Caco-2 (cell line): ENCODE measurements around the gene SH3BP5. TPM values are rescaled to one million over a fixed set of nuclear protein-coding genes. Genes with fewer than 3 reads are reported as not detected.

ENCODE experiments used
- BruUV-seq: library from RNA; stranded (reverse); fragments of 400-500 nt; replicated peaks from 2 replicates; lab custom pipeline; 2021; lab: Mats Ljungman, UMichigan
- CTCF ChIA-PET: fragments of 300-600 bp; sonication (Branson Sonifier 250); formaldehyde crosslinking; loops from one replicate; lab custom pipeline; 2022; ENCODE audit warnings: antibody characterized with exemption; lab: Charles Lee
- POLR2A ChIA-PET: fragments of 300-600 bp; sonication (Branson Sonifier 250); formaldehyde crosslinking; loops from one replicate; lab custom pipeline; 2022; ENCODE audit warnings: antibody characterized with exemption; lab: Charles Lee
- DNase-seq, 2 experiments: peaks; one replicate each; pipeline versions ENCODE4 v3.0.0 to v3.0.0-alpha.2; 2020 to 2022
- H3K27me3 ChIP-seq: replicated peaks from 2 replicates; pipeline ENCODE4 v1.6.0; 2011; ENCODE audit warnings: low read length; ENCODE audit not compliant: control insufficient read depth, insufficient read depth
- H3K36me3 ChIP-seq: 2 replicates; pipeline ENCODE4 v1.5.1; 2011; ENCODE audit warnings: low read length; ENCODE audit not compliant: control insufficient read depth, insufficient read depth
- H3K4me1 ChIP-seq: fragments of 250-450 bp; sonication (Bioruptor Pico); 2 replicates; pipeline ENCODE4 v1.5.1; 2020; ENCODE audit warnings: mild to moderate bottlenecking
- H3K4me3 ChIP-seq: 2 replicates; pipeline ENCODE4 v1.5.1; 2011; ENCODE audit warnings: low read depth, mild to moderate bottlenecking, control low read depth, low read length
- H3K9me3 ChIP-seq: fragments of 250-450 bp; sonication (Bioruptor Pico); 2 replicates; pipeline ENCODE4 v1.5.1; 2020; ENCODE audit warnings: mild to moderate bottlenecking, moderate library complexity
- H3K27ac Mint-ChIP-seq: one replicate; pipeline ENCODE4 v1.8.0; 2022; ENCODE audit warnings: mixed read lengths; ENCODE audit not compliant: unreplicated experiment
- H3K27me3 Mint-ChIP-seq: one replicate; pipeline ENCODE4 v1.8.0; 2022; ENCODE audit warnings: mixed read lengths; ENCODE audit not compliant: insufficient read depth, unreplicated experiment
- H3K36me3 Mint-ChIP-seq: one replicate; pipeline ENCODE4 v1.8.0; 2022; ENCODE audit warnings: mild to moderate bottlenecking, mixed read lengths; ENCODE audit not compliant: insufficient read depth, unreplicated experiment
- H3K4me1 Mint-ChIP-seq: one replicate; pipeline ENCODE4 v1.8.0; 2022; ENCODE audit warnings: low read depth, mixed read lengths; ENCODE audit not compliant: unreplicated experiment
- H3K4me3 Mint-ChIP-seq: one replicate; pipeline ENCODE4 v1.8.0; 2022; ENCODE audit warnings: mild to moderate bottlenecking, moderate library complexity, mixed read lengths; ENCODE audit not compliant: unreplicated experiment
- H3K9me3 Mint-ChIP-seq: one replicate; pipeline ENCODE4 v1.8.0; 2022; ENCODE audit warnings: mixed read lengths; ENCODE audit not compliant: unreplicated experiment
- CTCF ChIP-seq, 2 experiments: fragments of 200-600 bp in 1 of 2; IDR thresholded peaks; 1 replicate in 1 of 2; 2 replicates in 1 of 2; pipeline versions ENCODE4 v1.5.1 to v1.8.0; 2011 to 2022; ENCODE audit warnings: antibody characterized with exemption in 1 of 2, control low read depth in 1 of 2, inconsistent platforms in 1 of 2, low read depth in 1 of 2, low read length in 1 of 2, mild to moderate bottlenecking in 1 of 2, moderate library complexity in 1 of 2; ENCODE audit not compliant: insufficient read depth in 1 of 2, severe bottlenecking in 1 of 2, unreplicated experiment in 1 of 2
- intact Hi-C: fragments of 100-400 bp; cut with micrococcal nuclease; formaldehyde crosslinking; loops from one replicate; pipeline ENCODE4 v1.10.0; 2022; ENCODE audit not compliant: unreplicated experiment
- total RNA-seq: library from RNA; stranded (reverse); gene quantifications from 2 replicates; pipeline ENCODE4 v1.2.3, GENCODE V29; 2022

The SH3BP5 gene
- total RNA-seq, 1 experiment from 2014 or later = 26.1 TPM

DNA sequence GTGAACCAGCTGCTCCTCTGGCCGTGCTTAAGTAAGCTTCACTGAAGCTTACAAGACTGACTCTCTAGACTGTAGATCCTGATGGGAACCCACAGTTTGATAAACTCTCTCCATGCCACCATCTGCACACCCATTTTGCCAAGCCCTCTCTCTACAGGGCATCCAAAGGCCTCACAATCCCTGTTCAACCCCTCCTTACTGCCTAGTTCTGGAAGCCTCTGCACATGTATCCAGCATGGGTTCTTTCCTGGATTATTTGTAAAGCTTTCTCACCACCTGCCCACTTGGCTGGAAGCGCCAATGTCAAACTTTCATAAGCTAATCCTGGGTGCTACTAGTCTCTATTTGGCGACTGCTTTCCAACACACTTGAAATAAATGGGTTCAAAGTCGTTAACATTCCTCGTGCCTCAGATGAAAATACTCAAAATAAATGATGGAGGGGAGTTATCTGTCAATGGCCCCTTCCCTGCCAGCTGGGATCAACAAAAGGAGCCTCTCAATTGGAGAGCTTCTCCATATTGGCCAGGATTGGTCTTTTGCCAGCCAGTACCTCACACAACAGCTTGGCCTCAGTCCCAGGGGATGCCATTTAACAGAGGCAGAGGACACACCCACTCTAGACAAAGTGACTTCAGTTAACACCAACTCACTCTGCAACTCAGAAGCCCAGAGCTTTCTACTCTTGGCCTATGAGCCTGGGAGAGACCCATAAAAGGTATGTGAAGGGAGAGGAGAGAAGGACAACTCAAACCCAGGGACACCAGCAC lies 48.1 kb downstream of the SH3BP5 start:
- BruUV-seq = no TSS peak
- H3K9me3 Mint-ChIP-seq = no peaks in the 10 kb centered on the region
- H3K27me3 ChIP-seq = no peaks in the 10 kb centered on the region
- H3K27ac Mint-ChIP-seq = no peak overlapping the region
- peaks cover 20% of the 10 kb centered on the region for H3K4me1 Mint-ChIP-seq
- H3K36me3 Mint-ChIP-seq = peaks cover 24% of the 10 kb centered on the region
- no peaks in the 10 kb centered on the region for H3K36me3 ChIP-seq
- no peaks in the 10 kb centered on the region for H3K9me3 ChIP-seq
- H3K4me3 Mint-ChIP-seq = no peak overlapping the region
- no peak for TF ChIP-seq CTCF (IDR thresholded peaks at IDR 0.05; ENCODE audit: insufficient read depth in 1 of 2, low read depth in 1 of 2, low read length in 1 of 2, severe bottlenecking in 1 of 2, unreplicated experiment in 1 of 2)
- POLR2A ChIA-PET = no interaction called here
- no peak overlapping the region for H3K4me3 ChIP-seq
- no peak for DNase-seq
- peaks cover 13% of the 10 kb centered on the region for H3K4me1 ChIP-seq
- intact Hi-C loops = no loop called here
- CTCF ChIA-PET = no interaction called here
- no peaks in the 10 kb centered on the region for H3K27me3 Mint-ChIP-seq

DNA sequence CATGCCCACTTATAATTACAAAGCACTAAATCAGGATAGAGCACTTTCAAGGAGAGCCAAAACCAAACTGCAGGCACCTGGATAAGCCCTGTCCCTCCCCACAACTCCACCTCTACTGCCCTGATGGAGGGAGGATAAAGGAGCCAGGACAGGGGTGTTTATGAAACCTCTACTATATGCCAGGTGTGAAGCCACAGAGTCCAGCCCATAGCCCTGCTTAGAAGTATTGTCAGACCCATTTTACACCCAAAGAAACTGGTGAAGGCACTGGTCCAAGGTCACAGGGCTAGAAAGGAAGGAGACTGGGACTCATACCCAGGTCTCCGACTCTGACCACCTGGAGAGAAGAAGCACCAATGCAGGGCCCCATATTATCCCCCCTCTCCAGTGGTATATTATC lies 48.7 kb downstream of the SH3BP5 start:
- Histone ChIP-seq H3K4me3 (no peak overlapping the region), H3K4me1 (peaks cover 13% of the 10 kb centered on the region), H3K36me3 (no peaks in the 10 kb centered on the region), H3K27me3 (no peaks in the 10 kb centered on the region), H3K9me3 (no peaks in the 10 kb centered on the region)
- Mint-ChIP-seq H3K27me3 (no peaks in the 10 kb centered on the region), H3K4me1 (peaks cover 24% of the 10 kb centered on the region), H3K27ac (no peak overlapping the region), H3K36me3 (peaks cover 18% of the 10 kb centered on the region), H3K4me3 (no peak overlapping the region), H3K9me3 (no peaks in the 10 kb centered on the region)
- ChIA-PET CTCF (no interaction called here), POLR2A (no interaction called here)
- no peak for TF ChIP-seq CTCF (IDR thresholded peaks at IDR 0.05; ENCODE audit: insufficient read depth in 1 of 2, low read depth in 1 of 2, low read length in 1 of 2, severe bottlenecking in 1 of 2, unreplicated experiment in 1 of 2)
- intact Hi-C loops = no loop called here
- BruUV-seq = no TSS peak
- no peak for DNase-seq

- Mint-ChIP-seq H3K36me3 (peaks cover 4% of the 10 kb centered on the region), H3K4me1 (peaks cover 24% of the 10 kb centered on the region), H3K4me3 (no peak overlapping the region), H3K27me3 (no peaks in the 10 kb centered on the region), H3K9me3 (no peaks in the 10 kb centered on the region), H3K27ac (peak overlapping the region; percentile 61)
- no peak for DNase-seq
- H3K36me3 ChIP-seq = no peaks in the 10 kb centered on the region
- H3K4me3 ChIP-seq = no peak overlapping the region
- intact Hi-C loops = loop anchor here (1.0 kb wide), 1 partner anchor 28 kb away; no protein-coding TSS in a partner anchor
- H3K27me3 ChIP-seq = no peaks in the 10 kb centered on the region
- ChIA-PET CTCF (no interaction called here), POLR2A (no interaction called here)
- no peaks in the 10 kb centered on the region for H3K9me3 ChIP-seq
- no TSS peak for BruUV-seq
- TF ChIP-seq CTCF (IDR thresholded peaks at IDR 0.05; ENCODE audit: insufficient read depth in 1 of 2, low read depth in 1 of 2, low read length in 1 of 2, severe bottlenecking in 1 of 2, unreplicated experiment in 1 of 2) = no peak
- H3K4me1 ChIP-seq = peaks cover 13% of the 10 kb centered on the region
Measured at GRCh38 chr3:15281817-15282216, 50.6 kb downstream of the SH3BP5 start.
